ENCODE measurements around the gene BRF1.

BRF1 gene

DNA sequence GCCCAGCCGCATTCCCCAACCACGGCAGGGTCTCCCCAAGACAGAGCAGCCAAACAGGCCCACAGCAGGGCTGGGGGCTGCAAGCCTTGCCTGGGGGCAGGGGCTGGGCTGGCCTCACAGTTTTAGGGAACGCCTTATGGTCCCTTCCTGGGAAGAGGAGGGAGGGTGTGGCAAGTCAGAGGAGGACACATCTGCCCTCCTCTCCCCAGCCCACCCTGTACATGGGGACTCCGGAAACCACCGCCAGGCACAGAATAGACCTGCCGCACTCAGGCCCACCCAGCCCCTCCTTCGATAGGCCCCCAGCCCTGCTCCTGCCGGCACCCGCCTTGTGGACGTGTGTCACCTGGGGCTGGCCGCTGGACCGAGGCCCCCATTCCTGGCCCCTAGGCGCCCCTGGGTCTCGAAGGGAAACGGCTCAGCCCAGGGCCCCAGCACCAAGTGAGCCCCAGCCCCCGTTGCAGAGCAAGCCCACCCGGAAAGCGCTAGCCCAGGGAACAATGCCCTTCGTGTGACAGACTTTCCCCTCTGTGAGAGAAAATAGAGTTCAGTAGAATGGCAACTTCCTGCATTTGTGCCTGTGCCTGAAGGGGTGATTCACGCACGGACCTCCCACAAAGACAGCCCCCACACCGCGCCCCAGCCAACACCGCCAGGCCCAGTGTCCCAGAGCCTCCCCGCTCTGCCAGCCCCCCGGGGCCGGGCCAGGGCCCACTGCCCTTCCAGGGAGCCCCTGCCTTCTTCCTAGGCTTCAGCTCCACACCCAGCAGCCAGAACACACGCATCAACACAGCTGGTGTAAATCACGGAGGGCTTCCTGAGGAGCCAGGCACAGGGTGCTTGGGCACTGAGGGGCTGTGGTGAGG, 107.7 kb downstream of the BRF1 start:
- DNase-seq = no peak

- no peak for DNase-seq
These were observed 112.8 kb downstream of the BRF1 start for GRCh38 chr14:105187935-105188524.

GRCh38 chr14:105187116-105187515, 113.7 kb downstream of the BRF1 start:
- DNase-seq = no peak

GRCh38 chr14:105185973-105186372, 114.8 kb downstream of the BRF1 start:
- no peak for DNase-seq

- DNase-seq = no peak
These were observed 115.8 kb downstream of the BRF1 start for GRCh38 chr14:105185001-105185400.

DNA sequence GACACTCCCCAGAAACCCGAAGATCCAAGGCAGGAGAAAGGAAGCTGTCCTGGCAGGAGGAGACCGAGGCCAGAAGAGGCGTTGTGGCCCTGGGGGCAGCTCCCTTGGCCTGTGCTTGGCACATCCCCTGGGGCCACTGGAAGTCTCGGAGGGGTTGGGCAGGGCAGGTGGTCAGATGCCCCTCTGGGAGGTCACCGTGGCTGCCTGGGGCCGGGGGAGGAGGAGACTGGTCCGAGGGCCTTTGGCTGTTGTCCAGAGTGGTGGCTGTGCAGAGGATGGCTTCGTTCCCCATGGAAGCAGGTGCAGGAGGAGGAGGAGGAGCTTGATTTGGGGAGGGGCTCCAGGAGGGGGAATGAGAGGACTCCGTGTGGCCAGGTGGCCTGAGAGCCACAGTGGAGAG, 116.3 kb downstream of the BRF1 start:
- no peak for DNase-seq

GRCh38 chr14:105182296-105183020, 118.3 kb downstream of the BRF1 start:
- no peak for DNase-seq

GRCh38 chr14:105181549-105182295, 119.1 kb downstream of the BRF1 start:
- DNase-seq = no peak

DNA sequence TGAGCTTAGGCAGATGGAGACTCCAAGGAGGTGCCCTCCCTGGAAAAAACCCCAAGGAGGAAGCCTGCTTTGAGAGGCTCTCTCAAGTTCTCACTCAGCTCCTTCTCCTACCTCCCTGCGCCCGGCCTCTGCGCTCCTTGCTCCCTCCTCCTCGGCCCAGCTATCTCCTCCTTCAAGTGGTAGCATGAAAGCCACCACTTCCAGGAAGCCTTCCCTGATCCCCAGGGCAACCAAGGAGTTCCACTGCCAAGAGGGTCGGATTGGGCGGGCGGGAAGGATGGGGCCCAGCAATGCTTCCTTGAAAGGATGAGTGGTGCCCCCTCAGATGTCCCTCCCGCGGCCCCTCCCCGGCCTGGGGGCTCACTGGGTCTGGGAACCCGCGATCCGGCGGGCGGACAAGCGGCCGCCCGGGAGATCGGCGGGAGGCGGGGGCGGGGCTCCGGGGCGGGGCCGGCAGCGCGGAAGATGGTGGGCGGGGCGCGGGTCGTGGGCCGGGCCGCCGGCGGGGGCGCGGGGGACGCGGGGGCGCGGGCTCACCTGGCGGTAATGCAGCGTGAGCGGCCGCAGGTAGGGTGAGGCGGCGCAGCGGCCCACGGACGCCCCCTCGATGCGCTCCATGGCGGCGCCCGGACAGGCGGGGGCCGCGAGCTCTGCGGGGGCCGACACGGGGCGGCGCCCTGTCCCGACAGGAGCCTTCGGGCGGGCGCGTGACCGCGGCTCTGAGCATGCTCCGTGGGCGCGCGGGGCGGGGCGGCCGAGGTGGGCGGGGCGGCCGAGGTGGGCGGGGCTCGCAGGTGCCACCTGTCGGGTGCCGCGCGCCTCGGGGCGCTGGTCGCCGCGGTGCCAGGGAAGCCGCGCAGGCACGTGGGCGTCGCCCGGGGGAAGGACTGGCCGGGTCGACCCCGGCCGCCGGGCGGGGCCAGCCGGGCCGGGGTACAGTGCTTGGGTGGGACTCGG, 119.9 kb downstream of the BRF1 start, which contains the start of gene NUDT14:
Gene NUDT14 (minus strand): TSS at position 721 of the 957 bp plus-strand sequence. CDS start 103 bp downstream, at position 618.
- DNase-seq = peak; percentile 85

DNA sequence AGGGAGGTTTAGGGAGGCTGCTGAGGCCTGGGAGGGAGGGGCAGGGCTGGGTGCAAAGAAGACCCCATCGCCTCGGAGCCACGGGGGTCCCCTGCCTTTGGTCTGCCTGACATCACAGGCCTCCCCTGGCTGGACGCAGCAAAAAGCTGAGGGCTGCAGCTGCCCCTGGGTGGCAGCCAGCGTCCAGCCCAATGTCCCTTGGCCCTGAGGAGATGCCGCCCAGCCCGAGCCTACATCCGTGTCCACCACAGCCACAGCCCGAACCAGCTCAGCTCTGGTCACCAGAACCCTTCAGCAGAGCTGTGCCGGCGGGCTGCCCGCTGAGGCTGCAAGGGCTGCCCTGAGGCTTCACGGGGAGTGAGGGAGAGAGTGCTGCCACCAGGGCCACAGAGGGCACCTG, 121.6 kb downstream of the BRF1 start:
- no peak for DNase-seq

DNA sequence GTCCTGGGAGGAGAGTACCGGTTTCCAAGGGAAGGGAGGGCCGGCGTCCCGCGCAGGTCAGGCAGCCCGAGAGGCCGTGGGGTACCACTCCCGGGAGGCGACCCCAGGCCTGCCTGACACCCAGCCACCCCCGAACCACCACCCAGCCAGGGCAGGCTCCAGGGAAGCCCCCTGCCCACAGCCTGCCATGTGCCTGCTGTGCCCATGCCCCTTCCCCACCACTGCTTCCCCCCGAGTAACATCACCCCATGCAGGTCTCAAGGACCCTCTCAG, 122.0 kb downstream of the BRF1 start:
- DNase-seq = no peak

DNA sequence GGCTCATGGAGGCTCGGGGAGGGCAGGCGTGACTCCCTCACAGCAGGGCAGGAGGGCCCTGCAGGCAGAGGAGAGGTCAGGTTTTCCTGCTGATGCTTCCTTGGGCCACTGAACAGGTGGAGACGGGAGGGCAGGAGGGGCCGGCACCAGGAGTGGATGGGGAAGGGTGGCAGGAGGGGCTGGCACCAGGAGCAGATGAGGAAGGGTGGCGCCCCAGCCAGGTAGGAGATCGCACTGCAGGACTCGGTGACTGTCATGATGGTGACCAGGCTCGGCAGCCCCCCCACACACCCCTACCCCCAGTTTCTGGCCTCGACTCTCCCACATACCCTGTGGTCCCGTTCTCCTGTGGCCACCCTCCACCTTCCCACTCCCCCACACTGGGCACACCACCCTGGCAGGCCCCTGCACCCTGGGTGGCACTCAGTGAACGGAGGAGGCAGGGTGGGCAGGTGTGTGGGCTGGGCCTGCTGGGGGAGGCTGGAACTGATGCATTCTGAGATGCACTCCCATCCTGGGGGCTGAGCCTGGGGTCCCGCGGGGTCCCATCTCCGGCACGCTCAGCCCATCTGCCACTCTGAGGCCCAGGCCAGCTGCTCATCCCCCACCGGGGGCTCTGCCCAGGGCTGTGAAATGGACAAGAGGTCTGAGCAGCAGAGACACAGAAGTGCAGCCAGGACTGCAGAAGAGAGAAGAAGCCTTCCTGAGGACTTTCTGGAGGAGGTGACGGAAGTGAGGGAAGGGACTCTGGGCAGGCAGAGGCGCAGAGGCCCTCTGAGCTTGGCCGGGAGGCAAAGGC, 122.5 kb downstream of the BRF1 start:
- no peak for DNase-seq

- no peak for DNase-seq
These were observed 123.7 kb downstream of the BRF1 start for GRCh38 chr14:105177082-105177481.

- DNase-seq = no peak
These were observed 124.3 kb downstream of the BRF1 start for GRCh38 chr14:105176513-105176912.

DNA sequence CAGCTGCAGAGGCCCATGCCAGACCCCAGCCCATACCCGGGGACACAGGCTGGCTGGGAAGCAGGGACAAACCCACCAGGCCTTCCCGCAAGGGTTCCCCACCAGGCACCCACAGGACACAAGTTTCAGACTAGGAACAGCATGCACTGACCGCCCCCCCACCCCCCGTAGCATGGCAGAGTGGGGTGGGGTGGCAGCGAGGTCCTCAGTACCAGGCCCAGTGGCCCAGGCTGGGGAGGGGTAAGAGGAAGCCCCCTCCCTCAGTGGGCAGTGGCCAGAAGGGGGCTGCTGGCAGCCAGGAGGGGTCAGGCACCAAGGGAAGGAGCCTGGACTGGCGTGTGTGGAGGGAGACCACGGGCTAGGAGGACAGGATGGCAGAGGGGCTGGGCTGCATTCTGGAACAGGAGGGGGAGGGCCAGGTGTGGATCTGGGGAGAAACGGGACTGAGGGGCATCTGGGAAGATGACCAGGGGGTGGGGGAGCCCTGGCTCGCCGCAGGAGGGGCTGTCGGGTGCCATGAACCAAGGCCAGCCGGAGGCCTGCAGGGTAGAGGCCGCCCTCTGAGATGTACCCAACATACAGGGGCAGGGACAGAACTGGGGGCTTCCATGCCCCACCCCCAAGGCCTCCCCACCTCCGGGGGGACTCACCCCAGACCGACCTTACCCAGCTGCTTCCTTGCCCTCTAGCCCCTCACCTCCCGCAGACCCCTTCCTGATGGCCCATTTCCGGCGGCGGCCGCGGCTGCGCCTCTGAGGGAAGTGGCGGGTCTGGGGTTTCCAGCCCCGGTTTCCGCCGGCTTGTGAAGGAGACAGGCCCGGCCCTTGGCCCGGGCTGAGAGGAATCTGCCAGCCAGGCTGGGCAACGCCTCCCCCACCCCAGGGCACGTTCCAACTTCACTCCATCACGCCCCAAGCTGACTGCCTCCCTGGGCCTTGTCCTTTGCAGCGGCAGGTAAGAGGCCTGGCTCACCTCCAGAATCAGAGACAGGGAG, 126.6 kb downstream of the BRF1 start:
- DNase-seq = no peak

- no peak for DNase-seq
These were observed 127.7 kb downstream of the BRF1 start for GRCh38 chr14:105173145-105173544.

- DNase-seq = no peak
These were observed 128.3 kb downstream of the BRF1 start for GRCh38 chr14:105172476-105172875.

- DNase-seq = no peak
These were observed 129.7 kb downstream of the BRF1 start for GRCh38 chr14:105171004-105171673.
